Measurements from ENCODE around the gene PCDHGB2. TPM values are rescaled to one million over a fixed set of nuclear protein-coding genes. Genes with fewer than 3 reads are reported as not detected.

The PCDHGB2 gene
- total and polyA plus RNA-seq, 2 of the 8 experiments (the other 6 are each of a cell fraction or from before 2014, with no cell fraction given), result 1.9 to 2.9 TPM

- Histone ChIP-seq H4K91ac (replicated peaks; ENCODE audit: insufficient read length, low read length) (no peak overlapping the region), H3K27me3 (replicated peaks in 1 of 4; ENCODE audit: control insufficient read depth in 3 of 4, extremely low read depth in 1 of 4, insufficient read depth in 3 of 4, low read length in 3 of 4) (no peaks in the 10 kb centered on the region), H3K23ac (ENCODE audit: insufficient read length) (no peak overlapping the region), H3K23me2 (ENCODE audit: low read depth, low read length) (peaks cover 4% of the 10 kb centered on the region), H2BK20ac (ENCODE audit: low read length) (no peak overlapping the region), H2BK15ac (ENCODE audit: low read length) (no peak overlapping the region), H2BK120ac (replicated peaks; ENCODE audit: low read depth, low read length) (no peak overlapping the region), H3K27ac (ENCODE audit: low read depth, low read length) (no peak overlapping the region), H3K56ac (replicated peaks; ENCODE audit: insufficient read length, low read depth, low read length) (no peak overlapping the region), H2BK12ac (ENCODE audit: low read depth, low read length) (no peak overlapping the region), H3K36me3 (ENCODE audit: control insufficient read depth in 2 of 4, insufficient read depth in 4 of 4, low read length in 3 of 4) (peaks cover 5 to 25% (median 17%) of the 10 kb centered on the region in 4 experiments; a peak in 6 of 8 replicates), H2BK5ac (ENCODE audit: low read depth, low read length) (no peak overlapping the region), H3K18ac (ENCODE audit: extremely low read depth, low read length) (no peak overlapping the region), H3K4me1 (replicated peaks in 1 of 4; ENCODE audit: control insufficient read depth in 3 of 4, insufficient read depth in 4 of 4, low read length in 3 of 4) (no peaks in the 10 kb centered on the region), H4K5ac (ENCODE audit: insufficient read length, low read depth, low read length) (no peak overlapping the region), H3K79me1 (ENCODE audit: low read depth, low read length) (no peaks in the 10 kb centered on the region), H4K20me1 (replicated peaks in 1 of 2; ENCODE audit: control insufficient read depth in 1 of 2, insufficient read depth in 2 of 2, low read length in 2 of 2) (no peaks in the 10 kb centered on the region), H3K4me2 (ENCODE audit: insufficient read depth in 1 of 2, low read depth in 2 of 2, low read length in 2 of 2) (no peak overlapping the region), H2AFZ (ENCODE audit: low read length) (no peak overlapping the region), H2AK5ac (ENCODE audit: low read depth, low read length) (no peak overlapping the region), H3K4ac (replicated peaks; ENCODE audit: insufficient read length, low read depth, low read length) (no peak overlapping the region), H4K8ac (ENCODE audit: extremely low read depth, insufficient read depth, low read length) (no peak overlapping the region), H3K14ac (ENCODE audit: insufficient read length) (no peak overlapping the region), H3K9ac (replicated peaks in 1 of 4; ENCODE audit: extremely low read depth in 1 of 4, low read depth in 3 of 4, low read length in 3 of 4) (no peak overlapping the region), H3K9me3 (ENCODE audit: insufficient read depth in 2 of 2, low read depth in 1 of 2, low read length in 1 of 2) (peaks cover 22 to 25% of the 10 kb centered on the region in 2 experiments), H3K79me2 (ENCODE audit: control insufficient read depth in 1 of 2, insufficient read depth in 2 of 2, low read length in 2 of 2) (peaks cover 11 to 25% of the 10 kb centered on the region in 2 experiments), H3K4me3 (ENCODE audit: extremely low read depth in 1 of 4, insufficient read depth in 2 of 4, low read depth in 3 of 4, low read length in 4 of 4) (no peak overlapping the region)
- POLR2A ChIA-PET (ENCODE audit: partially characterized antibody), result no interaction called here
- FAIRE-seq (no peak), DNase-seq (ENCODE audit: low read depth in 1 of 2, low spot score in 2 of 2) (no peak)
- CTCF ChIA-PET (ENCODE audit: partially characterized antibody), result interaction anchor here (0.6 to 4.7 kb wide), 8 partner anchors 9 to 187 kb away, joined by 3 to 25 read pairs (median 3); partner anchors contain the start of genes PCDHB10, PCDHB15 and PCDHGB1
- no peak for TF ChIP-seq JUN (IDR thresholded peaks at IDR 0.05; ENCODE audit: low read depth, low read length)
- 86 to 100% methylated on average over 1 to 3 of the region's 3 CpGs for WGBS, 2 experiments (ENCODE audit: extremely low coverage in 1 of 2, insufficient coverage in 1 of 2, insufficient read length in 1 of 2, insufficient replicate concordance in 2 of 2, low coverage in 1 of 2, low lambda C conversion rate in 2 of 2, missing lambda C conversion rate in 1 of 2)
Observed at GRCh38 chr5:141322261-141322660, 37.5 kb upstream of the PCDHGB2 start.

All from H1 (cell line).